Activated naive CD8-positive, alpha-beta T cell (primary cell): Measurements from ENCODE around the gene CDH24.

Experiments used
- H3K27ac Mint-ChIP-seq: one replicate; pipeline ENCODE4 v1.8.0; 2021; ENCODE audit warnings: mixed read lengths
- H3K27me3 Mint-ChIP-seq: one replicate; pipeline ENCODE4 v1.8.0; 2021; ENCODE audit warnings: mixed read lengths
- H3K36me3 Mint-ChIP-seq: one replicate; pipeline ENCODE4 v1.8.0; 2021; ENCODE audit warnings: mixed read lengths
- H3K4me1 Mint-ChIP-seq: one replicate; pipeline ENCODE4 v1.8.0; 2021; ENCODE audit warnings: low read depth, mixed read lengths
- H3K4me3 Mint-ChIP-seq: one replicate; pipeline ENCODE4 v1.8.0; 2021; ENCODE audit warnings: mild to moderate bottlenecking, mixed read lengths
- H3K9me3 Mint-ChIP-seq: one replicate; pipeline ENCODE4 v1.8.0; 2021; ENCODE audit warnings: low read depth, mixed read lengths

The CDH24 gene

DNA sequence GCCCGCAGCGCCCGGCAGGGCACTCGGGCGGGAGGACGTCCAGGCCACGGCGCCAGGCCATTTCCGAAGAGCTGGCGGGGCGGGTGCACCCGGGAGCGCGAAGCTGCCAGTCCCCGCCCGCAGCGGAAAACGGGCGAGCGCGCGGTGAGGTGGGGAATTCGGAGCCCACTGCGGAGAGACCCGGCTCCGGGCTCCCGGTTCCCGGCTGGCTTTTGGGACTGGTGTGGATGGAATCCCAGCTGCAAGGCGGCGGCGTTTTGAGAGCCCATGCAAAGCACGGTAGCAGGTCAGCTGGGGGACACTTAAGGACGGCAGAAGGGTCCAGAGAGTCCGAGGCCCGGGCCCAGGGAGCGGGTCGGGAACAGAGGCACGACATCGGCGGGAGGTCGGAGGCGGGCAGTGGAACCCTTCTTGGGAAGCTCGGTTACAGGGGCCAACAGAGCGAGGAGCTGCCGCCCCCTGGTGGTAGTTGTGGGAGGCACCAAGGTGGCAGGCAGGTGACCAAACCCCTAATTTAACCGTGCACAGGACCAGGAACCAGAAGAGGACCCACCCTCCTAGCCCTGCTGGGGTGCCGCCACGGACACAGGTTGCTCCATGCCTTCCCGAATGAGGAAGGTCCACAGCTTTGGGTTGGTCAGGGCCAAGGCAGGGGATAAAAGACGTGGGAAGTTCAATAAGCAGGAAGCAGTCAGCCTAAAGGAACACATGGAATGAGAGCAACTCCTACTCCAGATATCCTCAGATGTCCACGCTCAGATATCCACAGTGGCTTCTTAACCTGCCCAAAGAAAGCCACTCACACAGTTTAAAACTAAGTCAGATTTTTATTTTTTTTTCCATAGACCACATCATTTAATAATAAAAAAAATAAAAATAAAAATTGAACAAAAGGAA, 685 bp upstream of the CDH24 start:
- H3K27me3 Mint-ChIP-seq: no peaks in the 10 kb centered on the region
- no peaks in the 10 kb centered on the region for H3K36me3 Mint-ChIP-seq

DNA sequence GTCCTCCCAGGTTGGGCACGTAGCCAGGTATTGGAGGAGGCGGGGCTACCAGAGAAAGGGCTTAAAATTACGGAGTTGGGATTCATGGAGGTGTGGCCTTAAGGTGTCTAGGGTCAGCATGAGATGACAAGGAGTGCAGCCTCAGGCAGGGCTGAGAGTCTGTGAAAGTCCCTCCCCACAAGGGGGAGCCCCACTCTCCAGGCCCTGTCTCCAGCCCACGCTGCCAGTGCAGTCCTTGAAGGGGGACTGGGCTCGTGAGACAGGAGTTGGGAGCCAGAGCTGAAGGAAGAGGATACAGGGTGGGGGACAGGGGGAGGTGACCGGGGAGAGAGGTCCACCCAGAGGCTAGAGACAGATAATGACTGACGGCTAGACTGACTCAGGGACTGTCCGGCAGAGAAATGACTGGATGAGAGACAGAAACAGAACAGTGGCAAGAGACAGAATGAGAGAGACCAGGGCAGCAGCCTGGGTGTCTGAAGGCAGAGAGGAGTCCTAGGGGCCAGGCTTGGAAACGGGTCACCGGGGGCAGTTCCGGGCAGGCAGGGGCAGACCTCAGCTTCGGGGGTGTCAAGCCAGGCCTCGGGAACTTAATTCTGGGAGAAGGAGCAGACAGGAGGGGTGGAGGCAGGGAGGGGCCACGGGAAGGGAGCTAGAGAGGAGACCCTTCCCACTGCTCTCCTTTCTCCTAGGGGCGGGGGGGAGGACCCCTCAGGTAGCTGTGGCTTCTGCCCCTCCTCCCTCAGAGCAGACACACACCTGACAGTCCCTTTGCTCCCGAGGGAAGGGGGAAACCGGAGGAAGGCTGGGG, 970 bp downstream of the CDH24 start:
- Mint-ChIP-seq H3K27ac (peak overlapping the region; percentile 12), H3K4me1 (peaks cover 17% of the 10 kb centered on the region), H3K36me3 (no peaks in the 10 kb centered on the region), H3K4me3 (peak overlapping the region; percentile 79), H3K9me3 (no peaks in the 10 kb centered on the region), H3K27me3 (no peaks in the 10 kb centered on the region)

More for the DNA sequence above, 685 bp upstream of the CDH24 start:
- Mint-ChIP-seq H3K9me3 (no peaks in the 10 kb centered on the region), H3K27ac (peak overlapping the region; percentile 22), H3K4me1 (peaks cover 17% of the 10 kb centered on the region), H3K4me3 (peak overlapping the region; percentile 86)

DNA sequence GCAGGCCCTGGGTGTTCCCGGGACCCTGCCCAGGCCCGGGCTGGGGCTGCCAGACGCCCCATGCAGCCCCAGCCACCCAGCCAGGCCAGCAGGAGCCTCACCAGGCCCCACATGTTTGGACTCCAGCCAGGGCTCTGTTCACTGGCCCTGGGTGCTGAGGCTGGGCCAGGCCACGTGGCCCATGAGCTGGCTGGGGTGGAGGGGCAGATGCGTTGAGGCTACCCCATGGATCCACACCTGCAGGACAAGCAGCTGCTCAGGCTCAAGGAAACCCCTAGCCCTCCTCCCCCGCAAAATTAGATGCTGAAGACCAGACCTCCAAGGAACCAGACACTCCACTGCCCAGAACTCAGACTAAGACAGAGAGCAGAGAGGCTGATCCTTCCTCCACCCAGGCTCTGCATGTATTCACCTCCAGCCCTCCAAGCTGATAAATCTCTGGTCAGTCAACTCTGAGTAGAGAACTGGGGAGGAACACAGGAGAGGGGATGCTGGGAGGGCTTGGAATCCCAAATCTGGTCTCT, 1.6 kb downstream of the CDH24 start:
- no peak overlapping the region for H3K27ac Mint-ChIP-seq
- no peaks in the 10 kb centered on the region for H3K27me3 Mint-ChIP-seq
- peak overlapping the region; percentile 79 for H3K4me3 Mint-ChIP-seq
- H3K36me3 Mint-ChIP-seq: no peaks in the 10 kb centered on the region
- no peaks in the 10 kb centered on the region for H3K9me3 Mint-ChIP-seq
- H3K4me1 Mint-ChIP-seq: peaks cover 17% of the 10 kb centered on the region

DNA sequence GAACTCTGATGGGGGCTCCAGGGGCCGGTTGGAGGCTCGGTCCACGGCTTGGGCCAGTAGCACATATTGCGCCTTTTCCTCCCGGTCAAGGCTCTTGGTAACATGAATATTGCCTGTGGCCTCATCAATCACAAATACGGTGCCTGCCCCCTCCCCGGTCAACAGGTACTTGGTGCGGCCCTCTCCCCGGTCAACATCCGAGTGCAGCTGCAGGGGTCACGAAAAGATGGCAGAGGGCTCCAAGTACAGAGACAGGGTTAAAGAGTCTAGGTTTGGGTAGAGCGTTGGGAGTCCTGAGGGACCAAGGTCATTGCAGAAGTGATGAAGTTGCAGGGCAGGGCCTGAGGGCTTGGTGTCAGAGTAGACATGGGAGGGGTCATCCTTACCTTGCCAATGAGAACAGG, 2.2 kb downstream of the CDH24 start:
- Mint-ChIP-seq H3K4me1 (peaks cover 17% of the 10 kb centered on the region), H3K9me3 (no peaks in the 10 kb centered on the region), H3K36me3 (no peaks in the 10 kb centered on the region), H3K27ac (no peak overlapping the region), H3K27me3 (no peaks in the 10 kb centered on the region), H3K4me3 (no peak overlapping the region)

DNA sequence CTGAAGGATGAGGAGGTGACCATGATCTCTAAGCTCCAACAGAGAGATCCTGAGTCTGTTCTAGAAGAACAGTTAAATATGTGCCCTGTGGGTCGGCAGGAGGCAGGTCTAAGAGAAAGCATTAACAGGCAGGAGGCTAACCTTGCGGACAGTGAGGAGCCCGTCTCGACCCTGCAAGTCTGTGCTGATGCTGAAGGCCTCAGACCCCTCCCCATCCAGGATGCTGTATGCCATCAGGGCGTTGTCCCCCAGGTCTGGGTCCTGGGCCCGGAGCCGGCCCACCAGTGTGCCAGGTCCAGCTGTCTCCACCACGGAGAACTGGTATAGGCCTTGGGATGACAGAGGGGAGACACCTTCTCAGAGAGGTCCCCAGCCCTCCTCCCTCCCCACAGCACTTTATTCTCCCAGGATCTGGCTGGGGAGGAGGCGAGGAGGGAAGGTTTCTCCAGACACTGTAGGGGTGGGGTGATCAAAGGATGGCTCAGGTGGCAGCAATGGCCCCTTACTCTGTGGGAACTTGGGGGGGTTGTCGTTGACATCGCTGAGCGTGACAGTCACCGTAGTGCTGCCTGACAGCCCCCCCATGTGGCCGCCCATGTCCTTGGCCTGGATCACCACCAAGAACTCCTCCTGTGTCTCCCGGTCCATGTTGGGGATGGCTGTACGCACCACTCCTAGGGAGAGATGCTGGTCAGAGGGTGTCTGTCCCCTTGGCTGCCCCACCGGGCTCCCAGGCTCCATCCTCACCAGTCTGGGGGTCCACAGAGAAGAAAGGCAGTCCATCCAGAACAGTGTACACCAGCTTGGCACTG, 3.1 kb downstream of the CDH24 start:
- peaks cover 17% of the 10 kb centered on the region for H3K4me1 Mint-ChIP-seq
- H3K27ac Mint-ChIP-seq: no peak overlapping the region
- no peaks in the 10 kb centered on the region for H3K36me3 Mint-ChIP-seq
- H3K27me3 Mint-ChIP-seq: no peaks in the 10 kb centered on the region
- H3K4me3 Mint-ChIP-seq: no peak overlapping the region
- H3K9me3 Mint-ChIP-seq: no peaks in the 10 kb centered on the region

DNA sequence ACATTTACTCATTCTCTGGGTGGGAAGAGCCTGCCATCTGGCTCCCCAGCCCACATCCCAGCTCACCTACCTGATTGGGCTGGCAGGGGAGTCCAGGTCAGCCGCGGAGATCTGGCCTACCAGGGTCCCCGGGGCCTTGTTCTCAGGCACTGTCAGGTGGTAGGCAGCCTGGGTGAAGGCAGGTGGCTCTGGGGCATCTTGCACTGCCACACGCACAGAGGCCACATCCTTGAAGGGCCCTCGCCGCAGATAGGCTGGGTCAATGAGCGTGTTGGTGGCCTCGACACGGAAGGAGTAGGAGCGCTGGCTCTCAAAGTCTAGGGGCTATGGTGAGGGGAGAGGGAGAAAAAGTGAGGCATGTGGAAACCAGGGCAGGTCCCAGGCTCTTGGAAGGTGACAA, 3.9 kb downstream of the CDH24 start:
- Mint-ChIP-seq H3K27ac (no peak overlapping the region), H3K36me3 (no peaks in the 10 kb centered on the region), H3K9me3 (no peaks in the 10 kb centered on the region), H3K4me1 (peaks cover 17% of the 10 kb centered on the region), H3K27me3 (no peaks in the 10 kb centered on the region), H3K4me3 (no peak overlapping the region)

DNA sequence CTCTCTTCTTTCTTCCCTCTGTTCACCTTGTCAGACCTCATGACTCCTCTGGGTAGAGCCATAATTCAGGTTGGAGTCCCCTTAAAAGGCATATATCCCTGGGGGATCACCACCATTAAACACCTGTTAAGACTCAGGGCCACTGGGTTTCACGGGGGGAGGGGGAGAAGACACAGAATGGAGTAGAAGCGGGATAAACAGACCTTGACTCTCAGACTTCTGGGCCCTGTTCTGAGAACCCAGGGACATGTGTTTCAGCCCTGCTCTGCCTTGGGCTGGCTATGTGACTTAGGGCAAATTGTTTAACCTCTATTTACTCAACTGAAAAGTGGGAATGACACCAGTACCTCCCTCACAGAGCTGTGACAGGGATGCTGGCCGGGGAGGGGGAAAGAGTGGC, 4.6 kb downstream of the CDH24 start:
- no peaks in the 10 kb centered on the region for H3K36me3 Mint-ChIP-seq
- H3K9me3 Mint-ChIP-seq: no peaks in the 10 kb centered on the region
- no peak overlapping the region for H3K27ac Mint-ChIP-seq
- no peak overlapping the region for H3K4me3 Mint-ChIP-seq
- peaks cover 11% of the 10 kb centered on the region for H3K4me1 Mint-ChIP-seq
- H3K27me3 Mint-ChIP-seq: no peaks in the 10 kb centered on the region

DNA sequence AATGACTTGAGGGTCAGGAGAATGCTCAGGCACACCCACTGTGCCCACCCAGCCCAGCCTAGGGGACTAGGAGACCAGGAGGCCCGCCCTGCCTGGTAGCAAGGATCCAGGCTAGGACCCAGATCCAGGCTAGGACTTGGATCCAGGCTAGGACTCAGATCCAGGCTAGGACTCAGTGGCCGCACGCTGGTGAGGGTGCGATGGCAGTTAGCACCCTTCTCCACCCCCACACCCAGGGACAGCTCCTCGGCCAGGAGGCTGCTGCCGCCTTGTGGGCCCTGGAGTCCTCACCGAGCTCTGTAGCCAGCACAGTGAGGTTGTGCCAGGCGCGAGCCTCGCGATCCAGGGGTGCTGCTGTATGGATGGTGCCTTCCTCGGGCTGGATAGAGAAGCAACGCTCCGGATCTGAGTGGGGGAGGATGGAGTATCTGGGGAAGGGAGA, 5.1 kb downstream of the CDH24 start:
- Mint-ChIP-seq H3K27ac (no peak overlapping the region), H3K9me3 (no peaks in the 10 kb centered on the region), H3K4me3 (no peak overlapping the region), H3K36me3 (peaks cover 2% of the 10 kb centered on the region), H3K27me3 (no peaks in the 10 kb centered on the region), H3K4me1 (peaks cover 11% of the 10 kb centered on the region)

DNA sequence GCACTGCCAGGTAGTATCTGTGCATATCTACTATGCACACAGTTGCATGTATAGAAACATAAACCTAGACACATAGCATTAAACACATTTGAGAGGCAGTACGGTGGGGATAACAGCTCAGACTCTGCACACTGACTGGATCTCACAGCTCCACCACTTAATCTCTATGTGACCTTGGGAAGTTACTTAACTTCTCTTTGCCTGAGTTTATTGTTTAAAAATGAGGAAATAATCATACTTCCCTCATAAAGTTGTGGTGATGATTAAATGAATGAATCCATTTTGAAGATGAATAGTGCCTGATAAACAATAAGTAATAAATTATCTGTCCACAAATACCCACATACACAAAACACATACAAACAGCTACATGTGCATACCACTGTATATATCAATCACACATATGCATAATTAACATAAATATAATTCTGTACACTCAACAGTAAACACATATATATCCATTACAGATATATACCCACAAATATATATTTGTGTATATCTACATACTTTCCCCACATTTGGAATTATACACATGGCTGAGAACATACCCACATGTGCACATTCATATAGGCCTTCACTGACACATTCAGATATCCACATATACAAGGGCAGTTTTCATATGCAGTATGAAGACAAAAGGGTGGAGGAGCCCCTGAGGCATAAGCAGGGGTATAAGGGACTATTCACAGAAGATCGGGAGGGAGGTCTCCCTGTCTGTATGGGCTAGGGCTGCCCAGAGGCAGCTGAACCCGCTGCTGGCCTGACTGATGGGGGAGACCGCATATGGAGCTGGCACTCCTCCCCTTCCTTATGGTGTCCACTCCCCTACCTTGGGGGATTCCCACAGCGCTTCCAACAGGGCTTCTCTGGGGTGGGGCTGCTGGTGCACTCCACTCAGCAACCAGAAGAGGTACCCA, 5.9 kb downstream of the CDH24 start:
- Mint-ChIP-seq H3K4me3 (no peak overlapping the region), H3K27ac (no peak overlapping the region), H3K27me3 (no peaks in the 10 kb centered on the region), H3K36me3 (peaks cover 2% of the 10 kb centered on the region), H3K4me1 (peaks cover 7% of the 10 kb centered on the region), H3K9me3 (no peaks in the 10 kb centered on the region)

DNA sequence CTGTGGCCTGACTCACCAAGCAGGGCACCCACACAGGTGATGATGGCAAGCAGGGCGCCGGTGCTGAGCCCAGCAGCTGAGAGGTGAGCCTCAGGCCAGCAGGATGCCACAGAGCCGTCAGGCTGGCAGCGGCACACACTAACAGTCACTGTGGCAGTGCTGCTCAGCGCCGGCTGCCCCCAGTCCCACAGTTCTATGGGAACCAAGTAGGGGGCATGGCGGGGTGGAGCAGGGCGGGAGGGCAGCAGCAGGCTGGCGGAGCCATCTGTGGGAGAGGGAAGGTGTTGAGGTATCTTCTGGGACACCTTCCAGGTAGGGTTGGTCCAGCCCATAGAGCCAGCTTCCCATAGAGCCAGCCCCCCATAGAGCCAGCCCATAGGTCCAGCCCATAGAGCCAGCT, 8.3 kb downstream of the CDH24 start:
- Mint-ChIP-seq H3K9me3 (no peaks in the 10 kb centered on the region), H3K27me3 (peaks cover 1% of the 10 kb centered on the region), H3K4me1 (no peaks in the 10 kb centered on the region), H3K4me3 (no peak overlapping the region), H3K27ac (no peak overlapping the region), H3K36me3 (peaks cover 2% of the 10 kb centered on the region)

DNA sequence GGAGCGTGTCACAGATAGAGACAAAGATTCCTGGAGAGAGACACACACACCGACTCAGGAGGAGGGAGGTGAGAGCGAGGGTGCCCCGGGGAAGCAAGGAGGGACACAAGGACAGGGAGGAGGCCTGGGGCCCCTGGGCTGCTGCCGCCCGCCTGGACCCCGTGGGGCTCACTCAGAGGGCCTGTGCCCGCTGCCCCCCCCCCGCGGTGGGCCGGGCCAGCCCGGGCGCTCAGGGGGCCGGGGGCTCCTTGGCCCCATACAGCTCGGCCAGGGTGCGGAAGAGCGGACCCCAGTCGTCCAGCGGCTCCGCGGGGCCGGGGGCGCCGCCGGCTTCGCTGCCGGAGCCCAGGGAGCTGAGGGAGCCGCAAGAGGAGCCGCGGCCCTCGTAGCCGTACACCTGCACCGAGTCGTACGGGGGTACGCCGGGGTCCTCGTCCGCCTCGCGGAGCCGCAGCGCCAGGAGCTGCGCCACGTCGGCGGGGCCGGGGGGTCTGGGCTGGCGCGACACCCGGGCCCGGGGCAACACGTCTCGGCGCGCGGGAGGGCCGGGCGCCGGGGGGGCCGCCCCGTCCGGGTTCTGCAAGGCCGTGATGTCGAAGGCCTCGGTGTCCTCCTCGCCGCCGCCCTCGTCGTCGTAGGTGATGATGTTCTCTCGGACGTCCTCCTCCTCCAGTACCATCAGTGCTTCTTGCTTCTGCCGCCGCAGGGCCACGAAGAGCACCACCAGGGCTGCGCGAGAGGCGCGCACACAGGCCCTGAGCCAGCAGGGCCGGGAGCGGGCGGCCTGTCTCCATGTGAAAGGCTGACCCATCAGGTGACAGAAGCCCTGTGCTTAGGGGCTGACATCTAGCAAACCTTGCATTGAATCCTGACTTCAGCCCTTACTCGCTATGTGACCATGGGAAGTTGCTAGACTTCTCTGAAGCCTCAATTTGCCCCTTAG, 9.3 kb downstream of the CDH24 start:
- H3K4me1 Mint-ChIP-seq: no peaks in the 10 kb centered on the region
- peaks cover 1% of the 10 kb centered on the region for H3K27me3 Mint-ChIP-seq
- no peak overlapping the region for H3K4me3 Mint-ChIP-seq
- no peaks in the 10 kb centered on the region for H3K9me3 Mint-ChIP-seq
- H3K36me3 Mint-ChIP-seq: peaks cover 2% of the 10 kb centered on the region
- no peak overlapping the region for H3K27ac Mint-ChIP-seq

DNA sequence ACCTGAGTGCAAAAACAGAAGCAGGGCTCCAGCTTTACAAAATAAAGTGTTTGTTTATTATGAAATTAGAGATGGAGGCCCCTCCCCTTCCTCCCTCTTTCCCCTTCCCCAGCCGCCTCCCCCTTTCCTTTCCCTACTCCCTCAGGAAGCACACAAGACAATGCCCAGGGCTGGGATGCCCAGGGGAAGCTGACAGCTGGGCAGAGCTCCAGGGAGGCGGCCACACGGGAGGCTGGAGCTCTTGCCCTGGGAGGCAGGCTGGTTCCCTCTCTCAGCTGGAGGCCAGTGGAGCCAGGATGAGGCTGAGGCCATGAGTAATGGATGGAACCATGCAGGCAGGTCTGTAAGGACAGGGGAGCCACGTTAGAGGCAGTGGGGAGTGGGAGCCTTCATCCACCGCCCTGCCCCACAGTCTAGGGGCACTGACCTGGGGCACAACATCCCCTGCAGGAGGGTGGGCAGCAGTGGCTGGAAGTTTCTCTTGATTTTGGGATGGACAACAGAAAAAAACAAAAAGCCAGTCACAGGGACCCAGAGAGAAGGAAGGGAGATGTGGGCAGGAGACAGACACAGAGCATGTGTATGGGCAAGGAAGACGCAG, 10.2 kb downstream of the CDH24 start:
- peaks cover 2% of the 10 kb centered on the region for H3K36me3 Mint-ChIP-seq
- no peak overlapping the region for H3K4me3 Mint-ChIP-seq
- H3K9me3 Mint-ChIP-seq: no peaks in the 10 kb centered on the region
- peaks cover 1% of the 10 kb centered on the region for H3K27me3 Mint-ChIP-seq
- no peak overlapping the region for H3K27ac Mint-ChIP-seq
- no peaks in the 10 kb centered on the region for H3K4me1 Mint-ChIP-seq
